Left ventricle myocardium inferior (tissue), 1 donor: ENCODE data around the gene KRT35. TPM values are rescaled to one million over a fixed set of nuclear protein-coding genes. Genes with fewer than 3 reads are reported as not detected.

ENCODE experiments used
- DNase-seq: peaks from one replicate; pipeline ENCODE4 v3.0.0-alpha.2; 2020
- H3K27ac ChIP-seq: fragments of 200-600 bp; replicated peaks from 2 replicates; pipeline ENCODE4 v1.8.0; 2021
- H3K27me3 ChIP-seq: fragments of 200-600 bp; 2 replicates; pipeline ENCODE4 v1.8.0; 2021; ENCODE audit warnings: low read depth
- H3K36me3 ChIP-seq: fragments of 200-600 bp; 2 replicates; pipeline ENCODE4 v1.8.0; 2021
- H3K4me1 ChIP-seq: fragments of 200-600 bp; 2 replicates; pipeline ENCODE4 v1.8.0; 2021
- H3K4me3 ChIP-seq: fragments of 200-600 bp; 2 replicates; pipeline ENCODE4 v1.8.0; 2021; ENCODE audit warnings: mild to moderate bottlenecking, moderate library complexity
- H3K9me3 ChIP-seq: fragments of 200-600 bp; replicated peaks from 2 replicates; pipeline ENCODE4 v1.8.0; 2021
- intact Hi-C: fragments of 100-400 bp; cut with micrococcal nuclease; formaldehyde crosslinking; loops from one replicate; pipeline ENCODE4 v1.11.0; 2022
- total RNA-seq: library from RNA; stranded (reverse); fragmentation: NEBNext Ultra II Directional; extraction: Animal tissue kit (Norgen Biotek cat#: 25700); gene quantifications from one replicate; pipeline ENCODE4 v1.2.1, GENCODE V29; 2021
- TF ChIP-seq, protein P1 (sequence below): fragments of 200-600 bp; IDR thresholded peaks from 2 replicates; pipeline ENCODE4 v1.8.0; 2021; ENCODE audit warnings: antibody characterized with exemption, mild to moderate bottlenecking, borderline replicate concordance
- donor health status: DM: no; HTN: yes; CAD: no; lungs with severe emphysema.

Gene KRT35
- total RNA-seq, 1 donor from 2014 or later, result not detected

GRCh38 chr17:41444640-41445039, 36.3 kb downstream of the KRT35 start:
- no peak for DNase-seq
- Histone ChIP-seq H3K4me1 (no peaks in the 10 kb centered on the region), H3K27ac (no peak overlapping the region), H3K27me3 (peaks cover 100% of the 10 kb centered on the region), H3K36me3 (no peaks in the 10 kb centered on the region), H3K4me3 (no peak overlapping the region), H3K9me3 (peaks cover 7% of the 10 kb centered on the region)
- intact Hi-C loops, result no loop called here
- TF ChIP-seq, protein P1, sequence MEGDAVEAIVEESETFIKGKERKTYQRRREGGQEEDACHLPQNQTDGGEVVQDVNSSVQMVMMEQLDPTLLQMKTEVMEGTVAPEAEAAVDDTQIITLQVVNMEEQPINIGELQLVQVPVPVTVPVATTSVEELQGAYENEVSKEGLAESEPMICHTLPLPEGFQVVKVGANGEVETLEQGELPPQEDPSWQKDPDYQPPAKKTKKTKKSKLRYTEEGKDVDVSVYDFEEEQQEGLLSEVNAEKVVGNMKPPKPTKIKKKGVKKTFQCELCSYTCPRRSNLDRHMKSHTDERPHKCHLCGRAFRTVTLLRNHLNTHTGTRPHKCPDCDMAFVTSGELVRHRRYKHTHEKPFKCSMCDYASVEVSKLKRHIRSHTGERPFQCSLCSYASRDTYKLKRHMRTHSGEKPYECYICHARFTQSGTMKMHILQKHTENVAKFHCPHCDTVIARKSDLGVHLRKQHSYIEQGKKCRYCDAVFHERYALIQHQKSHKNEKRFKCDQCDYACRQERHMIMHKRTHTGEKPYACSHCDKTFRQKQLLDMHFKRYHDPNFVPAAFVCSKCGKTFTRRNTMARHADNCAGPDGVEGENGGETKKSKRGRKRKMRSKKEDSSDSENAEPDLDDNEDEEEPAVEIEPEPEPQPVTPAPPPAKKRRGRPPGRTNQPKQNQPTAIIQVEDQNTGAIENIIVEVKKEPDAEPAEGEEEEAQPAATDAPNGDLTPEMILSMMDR, result no peak

DNA sequence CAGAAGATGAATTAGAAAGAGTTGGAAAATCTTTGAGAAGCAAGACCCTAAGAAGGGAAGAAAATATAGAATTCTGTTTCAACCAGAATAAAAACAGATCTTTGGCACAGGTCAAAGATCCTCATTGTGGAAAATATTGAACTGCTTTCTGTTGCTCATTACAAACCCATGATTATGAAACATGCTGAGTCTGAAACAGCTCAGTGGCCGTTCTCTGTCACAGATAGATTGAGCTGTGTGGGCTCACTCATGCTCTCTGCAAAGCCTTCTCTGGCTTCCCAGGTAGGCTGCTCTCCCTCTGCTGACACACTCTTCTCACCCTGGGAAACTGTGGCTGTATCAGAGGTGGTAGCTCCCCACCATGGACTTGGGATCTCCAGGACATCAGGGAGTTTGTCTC, 36.8 kb downstream of the KRT35 start:
- TF ChIP-seq, protein P1, result no peak
- intact Hi-C loops, result no loop called here
- peaks cover 7% of the 10 kb centered on the region for H3K9me3 ChIP-seq
- no peak for DNase-seq
- no peaks in the 10 kb centered on the region for H3K4me1 ChIP-seq
- peaks cover 100% of the 10 kb centered on the region for H3K27me3 ChIP-seq
- no peak overlapping the region for H3K4me3 ChIP-seq
- no peaks in the 10 kb centered on the region for H3K36me3 ChIP-seq
- no peak overlapping the region for H3K27ac ChIP-seq

GRCh38 chr17:41442739-41443138, 38.2 kb downstream of the KRT35 start:
- Histone ChIP-seq H3K9me3 (peaks cover 7% of the 10 kb centered on the region), H3K27me3 (peaks cover 99% of the 10 kb centered on the region), H3K4me3 (no peak overlapping the region), H3K27ac (no peak overlapping the region), H3K36me3 (no peaks in the 10 kb centered on the region), H3K4me1 (no peaks in the 10 kb centered on the region)
- no peak for DNase-seq
- intact Hi-C loops, result no loop called here
- TF ChIP-seq, protein P1, result no peak

GRCh38 chr17:41440531-41441033, 40.4 kb downstream of the KRT35 start, which contains the start of gene KRT38:
Gene KRT38 (minus strand): TSS chr17:41440983. CDS start chr17:41440921, 62 bp downstream.
- Histone ChIP-seq H3K27ac (no peak within 1 kb of the TSS), H3K36me3 (no peaks in the 10 kb centered on the region), H3K4me1 (no peaks in the 10 kb centered on the region), H3K4me3 (no peak within 1 kb of the TSS), H3K9me3 (peaks cover 7% of the 10 kb centered on the region), H3K27me3 (peaks cover 98% of the 10 kb centered on the region)
- intact Hi-C loops, result no loop called here
- no peak for DNase-seq
- TF ChIP-seq, protein P1, result no peak

- Histone ChIP-seq H3K36me3 (no peaks in the 10 kb centered on the region), H3K27me3 (peaks cover 87% of the 10 kb centered on the region), H3K4me1 (peaks cover 6% of the 10 kb centered on the region), H3K4me3 (no peak overlapping the region), H3K27ac (no peak overlapping the region), H3K9me3 (peaks cover under 1% of the 10 kb centered on the region)
- intact Hi-C loops, result no loop called here
- TF ChIP-seq, protein P1, result no peak
- no peak for DNase-seq
These were observed 41.6 kb downstream of the KRT35 start for GRCh38 chr17:41439375-41439774.
